RWPE1 (cell line): ENCODE data around the gene IL3.

ENCODE experiments used
- CTCF ChIA-PET: fragments of 350-600 bp; sonication (Branson Sonifier 250); formaldehyde crosslinking; extraction: SDS; loops from one replicate; lab custom pipeline; 2021; lab: Yijun Ruan, JAX
- POLR2A ChIA-PET: fragments of 400-600 bp; formaldehyde crosslinking; extraction: SDS; loops from one replicate; lab custom pipeline; 2020; ENCODE audit warnings: antibody characterized with exemption; ENCODE audit not compliant: low non-redundant PET; lab: Yijun Ruan, JAX
- DNase-seq: peaks from one replicate; pipeline ENCODE4 v3.0.0; 2012; ENCODE audit warnings: low spot score
- H3K27ac ChIP-seq: fragments of 450-650 bp; 2 replicates; pipeline ENCODE4 v1.5.1; 2017
- TF ChIP-seq, protein P1 (sequence below): fragments of 450-650 bp; conservative IDR thresholded peaks from 2 replicates; pipeline ENCODE4 v1.5.1; 2017; ENCODE audit warnings: low read depth, mild to moderate bottlenecking

Gene IL3

DNA sequence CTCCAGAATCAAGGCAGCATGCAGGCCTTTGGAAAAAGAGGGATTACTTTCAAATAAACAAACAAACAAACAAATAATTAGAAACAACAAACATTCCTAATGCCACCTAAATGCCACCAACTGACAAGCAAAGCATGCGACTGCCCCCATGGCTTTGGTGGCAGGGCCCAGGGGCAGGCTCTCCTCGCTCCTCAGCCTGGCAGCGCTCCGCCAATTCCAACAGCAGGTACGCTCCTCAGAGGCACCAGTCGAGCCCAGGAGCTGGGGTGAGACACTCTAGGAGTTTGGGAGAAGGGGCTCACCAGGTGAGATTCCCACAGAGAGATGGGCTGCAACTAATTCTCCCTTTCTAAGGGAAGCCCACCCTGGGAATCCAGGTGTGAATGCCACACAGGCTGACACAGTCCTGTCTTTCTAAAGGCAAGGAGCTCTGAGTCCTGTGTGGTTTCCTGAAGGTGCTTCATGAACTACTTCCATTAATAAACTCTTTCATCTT is 41.0 kb downstream of the IL3 start:
- ChIA-PET CTCF (no interaction called here), POLR2A (no interaction called here)
- TF ChIP-seq, protein P1, sequence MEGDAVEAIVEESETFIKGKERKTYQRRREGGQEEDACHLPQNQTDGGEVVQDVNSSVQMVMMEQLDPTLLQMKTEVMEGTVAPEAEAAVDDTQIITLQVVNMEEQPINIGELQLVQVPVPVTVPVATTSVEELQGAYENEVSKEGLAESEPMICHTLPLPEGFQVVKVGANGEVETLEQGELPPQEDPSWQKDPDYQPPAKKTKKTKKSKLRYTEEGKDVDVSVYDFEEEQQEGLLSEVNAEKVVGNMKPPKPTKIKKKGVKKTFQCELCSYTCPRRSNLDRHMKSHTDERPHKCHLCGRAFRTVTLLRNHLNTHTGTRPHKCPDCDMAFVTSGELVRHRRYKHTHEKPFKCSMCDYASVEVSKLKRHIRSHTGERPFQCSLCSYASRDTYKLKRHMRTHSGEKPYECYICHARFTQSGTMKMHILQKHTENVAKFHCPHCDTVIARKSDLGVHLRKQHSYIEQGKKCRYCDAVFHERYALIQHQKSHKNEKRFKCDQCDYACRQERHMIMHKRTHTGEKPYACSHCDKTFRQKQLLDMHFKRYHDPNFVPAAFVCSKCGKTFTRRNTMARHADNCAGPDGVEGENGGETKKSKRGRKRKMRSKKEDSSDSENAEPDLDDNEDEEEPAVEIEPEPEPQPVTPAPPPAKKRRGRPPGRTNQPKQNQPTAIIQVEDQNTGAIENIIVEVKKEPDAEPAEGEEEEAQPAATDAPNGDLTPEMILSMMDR, result no peak
- no peak for DNase-seq
- no peak overlapping the region for H3K27ac ChIP-seq

DNA sequence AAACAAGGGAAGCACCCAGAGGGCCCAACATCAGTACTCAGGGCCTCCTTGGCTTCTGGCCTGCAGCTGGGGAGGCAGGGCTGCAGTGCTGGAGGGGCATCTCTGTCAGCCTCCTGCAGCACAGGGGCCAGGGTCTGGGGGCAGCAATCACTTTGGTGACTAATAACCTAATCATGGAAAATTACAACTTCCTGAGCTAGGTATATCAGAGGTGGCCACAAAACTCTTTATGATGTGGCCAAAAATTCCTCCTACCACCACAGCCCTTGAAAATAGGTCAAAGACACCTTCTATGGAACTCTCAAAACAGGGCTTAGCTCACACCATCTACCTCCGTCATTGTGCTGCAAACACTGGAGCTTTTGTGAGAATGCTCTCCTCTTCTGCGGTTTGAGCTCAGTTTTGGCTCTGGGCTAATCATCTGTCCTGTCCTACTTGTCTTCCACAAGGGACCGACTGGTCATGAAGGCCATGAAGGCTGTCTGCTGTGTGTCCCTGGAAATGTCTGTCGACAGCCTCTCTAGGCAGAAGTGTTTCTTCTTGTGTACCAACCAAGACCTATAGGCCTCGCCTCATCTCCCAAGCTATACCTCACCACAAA is 41.7 kb downstream of the IL3 start:
- no peak for DNase-seq
- ChIA-PET CTCF (interaction anchor here (0.5 to 0.6 kb wide), 2 partner anchors 8 to 46 kb away, joined by 3 read pairs; no protein-coding TSS in a partner anchor), POLR2A (no interaction called here)
- H3K27ac ChIP-seq, result peak overlapping the region; percentile 85
- TF ChIP-seq, protein P1, result no peak

DNA sequence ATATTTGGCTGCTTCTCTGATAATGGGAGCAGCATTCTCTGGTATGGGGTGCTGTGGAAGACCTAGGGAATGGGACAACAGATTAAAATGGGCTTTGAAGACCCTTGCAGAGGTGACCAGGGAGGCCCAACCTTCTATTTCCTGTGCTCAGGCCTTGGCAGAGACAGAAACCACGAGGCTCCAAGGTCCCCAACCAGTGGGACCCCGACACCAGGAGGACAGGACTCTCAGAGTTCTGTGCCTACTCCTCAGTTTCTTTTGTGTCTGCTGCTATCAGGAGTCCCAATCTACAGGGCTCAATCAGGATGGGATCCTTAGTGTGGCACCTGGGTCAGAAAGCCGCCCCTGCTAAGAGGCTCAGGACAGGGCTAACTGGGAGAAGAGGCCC is 42.5 kb downstream of the IL3 start:
- ChIA-PET CTCF (interaction anchor here (0.5 to 1.0 kb wide), 4 partner anchors 7 to 38 kb away, joined by 3 read pairs; no protein-coding TSS in a partner anchor), POLR2A (no interaction called here)
- no peak for DNase-seq
- TF ChIP-seq, protein P1, result no peak
- peak overlapping the region; percentile 85 for H3K27ac ChIP-seq

DNA sequence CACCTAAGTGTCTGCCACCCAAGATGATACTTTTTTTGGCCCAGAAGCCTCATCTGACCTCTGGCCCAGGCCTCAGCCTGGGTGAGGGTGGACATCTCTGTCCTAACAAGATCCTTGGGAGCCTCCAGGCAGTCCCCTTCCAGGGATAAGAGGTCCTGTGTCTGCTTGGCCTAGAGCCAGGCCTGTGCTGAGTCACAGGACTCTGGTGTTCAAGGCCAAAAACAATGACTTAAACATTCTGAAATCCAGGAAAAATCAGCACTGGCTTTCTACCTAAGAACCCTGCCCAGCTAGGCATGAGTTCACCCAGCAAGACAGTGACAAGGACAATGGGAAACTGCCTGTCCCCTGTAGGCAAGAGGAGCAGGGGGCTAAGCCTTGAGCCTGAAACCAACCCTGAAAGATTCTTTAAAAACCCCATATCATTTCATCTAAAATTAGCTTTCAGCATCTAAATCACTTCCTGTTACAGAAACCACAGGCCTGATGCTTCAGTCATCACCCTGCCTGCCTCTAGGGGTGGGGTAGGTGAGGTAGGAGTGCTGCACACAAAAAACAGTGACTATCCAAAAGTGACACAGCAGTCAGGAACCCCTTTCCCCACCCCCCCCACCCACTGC is 43.0 kb downstream of the IL3 start:
- TF ChIP-seq, protein P1, result no peak
- DNase-seq, result peak; percentile 88
- POLR2A ChIA-PET, result no interaction called here
- H3K27ac ChIP-seq, result peak overlapping the region; percentile 85
- CTCF ChIA-PET, result interaction anchor here (0.5 to 1.0 kb wide), 5 partner anchors 8 to 38 kb away, joined by 3 read pairs; no protein-coding TSS in a partner anchor

DNA sequence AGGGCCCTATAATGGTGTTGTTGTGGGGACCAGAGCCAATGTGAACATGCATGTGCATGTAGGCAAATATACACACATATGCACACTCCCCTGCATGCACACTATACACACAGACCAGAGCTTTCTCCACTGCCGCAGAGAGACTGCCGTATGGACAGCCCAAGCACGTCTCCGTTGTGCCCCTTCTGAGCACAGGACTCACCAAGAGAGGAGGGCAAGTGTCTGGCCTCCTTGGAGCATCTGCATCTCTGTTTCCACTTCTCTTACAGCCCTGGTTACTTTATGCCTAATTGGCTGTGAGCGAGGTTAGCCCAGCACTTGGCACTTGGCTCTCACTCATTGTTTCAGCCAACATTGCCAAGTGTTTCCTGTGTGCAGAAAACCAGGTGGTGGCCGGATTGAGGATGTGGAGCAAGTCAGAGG is 43.5 kb downstream of the IL3 start:
- POLR2A ChIA-PET, result no interaction called here

DNA sequence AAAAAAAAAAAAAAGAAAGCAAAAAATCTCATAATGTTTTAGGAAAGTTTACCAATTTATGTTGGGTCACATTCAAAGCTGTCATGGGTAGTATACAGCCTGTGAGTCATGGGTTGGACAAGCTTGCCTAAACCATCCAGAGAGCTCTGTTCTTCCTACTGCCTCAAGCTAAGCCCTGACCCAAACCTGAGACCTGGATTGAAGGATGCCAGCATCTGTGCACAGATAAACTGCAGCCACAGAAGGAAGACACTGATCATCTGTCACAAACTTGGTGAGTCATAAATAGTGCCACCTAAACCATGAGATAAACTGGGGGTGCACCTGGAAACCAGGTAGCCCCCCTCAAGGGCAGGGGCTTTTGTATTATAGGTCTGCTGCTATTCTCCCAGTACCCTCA is 44.1 kb downstream of the IL3 start:
- ChIA-PET POLR2A (interaction anchor here (0.6 kb wide), 1 partner anchor 353 kb away, joined by 3 read pairs; no protein-coding TSS in a partner anchor), CTCF (interaction anchor here (0.6 kb wide), 1 partner anchor 12 kb away, joined by 6 read pairs; no protein-coding TSS in a partner anchor)

More for the DNA sequence above, 43.5 kb downstream of the IL3 start:
- CTCF ChIA-PET, result interaction anchor here (0.6 to 1.0 kb wide), 3 partner anchors 11 to 12 kb away, joined by 3 to 6 read pairs (median 3); no protein-coding TSS in a partner anchor
- TF ChIP-seq, protein P1, result no peak
- peak overlapping the region; percentile 85 for H3K27ac ChIP-seq
- no peak for DNase-seq

More for the DNA sequence above, 44.1 kb downstream of the IL3 start:
- TF ChIP-seq, protein P1, result no peak
- no peak for DNase-seq
- H3K27ac ChIP-seq, result no peak overlapping the region
